ENCODE results near the gene SYNE2. TPM values are rescaled to one million over a fixed set of nuclear protein-coding genes. Genes with fewer than 3 reads are reported as not detected.

Gene SYNE2
- total and polyA plus RNA-seq, 2 of the 8 experiments (the other 6 are each of a cell fraction or from before 2014, with no cell fraction given) = 32.6 to 46.1 TPM

GRCh38 chr14:63933110-63933509, 80.3 kb downstream of the SYNE2 start:
- TF ChIP-seq ASH2L (IDR thresholded peaks at IDR 0.05; ENCODE audit: low read length) (no peak), SP1 (IDR thresholded peaks at IDR 0.05; ENCODE audit: low read depth, low read length) (no peak), SP2 (IDR thresholded peaks at IDR 0.05; ENCODE audit: low read length) (no peak), KDM1A (IDR thresholded peaks at IDR 0.05; ENCODE audit: borderline replicate concordance, low read length) (no peak), CTBP2 (IDR thresholded peaks at IDR 0.05; ENCODE audit: borderline replicate concordance, insufficient read depth, insufficient read length, low read length) (no peak), NRF1 (IDR thresholded peaks at IDR 0.05; ENCODE audit: low read depth, low read length) (no peak), TAF7 (optimal IDR thresholded peaks at IDR 0.05; ENCODE audit: borderline replicate concordance, low read depth, low read length) (no peak), BACH1 (IDR thresholded peaks at IDR 0.05; ENCODE audit: low read length) (no peak)
- TF ChIP-seq, protein P1, sequence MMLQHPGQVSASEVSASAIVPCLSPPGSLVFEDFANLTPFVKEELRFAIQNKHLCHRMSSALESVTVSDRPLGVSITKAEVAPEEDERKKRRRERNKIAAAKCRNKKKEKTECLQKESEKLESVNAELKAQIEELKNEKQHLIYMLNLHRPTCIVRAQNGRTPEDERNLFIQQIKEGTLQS (IDR thresholded peaks at IDR 0.05; ENCODE audit: insufficient read depth, low read depth, low read length) = no peak
- no peaks in the 10 kb centered on the region for H4K20me1 ChIP-seq (replicated peaks in 1 of 2; ENCODE audit: control insufficient read depth in 1 of 2, insufficient read depth in 2 of 2, low read length in 2 of 2)
- FAIRE-seq (no peak), DNase-seq (ENCODE audit: low read depth in 1 of 2, low spot score in 2 of 2) (no peak)
- no peak overlapping the region for H4K5ac ChIP-seq (ENCODE audit: insufficient read length, low read depth, low read length)
- H2BK20ac ChIP-seq (ENCODE audit: low read length) = no peak overlapping the region
- H3K4me1 ChIP-seq (replicated peaks in 1 of 4; ENCODE audit: control insufficient read depth in 3 of 4, insufficient read depth in 4 of 4, low read length in 3 of 4) = peaks cover 0 to 4% (median 1%) of the 10 kb centered on the region in 4 experiments; a peak in 2 of 7 replicates
- H3K27ac ChIP-seq (ENCODE audit: low read depth, low read length) = no peak overlapping the region
- no peaks in the 10 kb centered on the region for H3K36me3 ChIP-seq (ENCODE audit: control insufficient read depth in 2 of 4, insufficient read depth in 4 of 4, low read length in 3 of 4)
- no peak overlapping the region for H3K18ac ChIP-seq (ENCODE audit: extremely low read depth, low read length)
- no peak overlapping the region for H4K91ac ChIP-seq (replicated peaks; ENCODE audit: insufficient read length, low read length)
- no peak overlapping the region for H3K14ac ChIP-seq (ENCODE audit: insufficient read length)
- H3K56ac ChIP-seq (replicated peaks; ENCODE audit: insufficient read length, low read depth, low read length) = no peak overlapping the region
- H3K4me3 ChIP-seq (ENCODE audit: extremely low read depth in 1 of 4, insufficient read depth in 2 of 4, low read depth in 3 of 4, low read length in 4 of 4) = no peak overlapping the region; a peak in 1 of 8 replicates
- no peak overlapping the region for H3K23ac ChIP-seq (ENCODE audit: insufficient read length)
- no peaks in the 10 kb centered on the region for H3K27me3 ChIP-seq (replicated peaks in 1 of 4; ENCODE audit: control insufficient read depth in 3 of 4, extremely low read depth in 1 of 4, insufficient read depth in 3 of 4, low read length in 3 of 4)
- no peak overlapping the region for H4K8ac ChIP-seq (ENCODE audit: extremely low read depth, insufficient read depth, low read length)
- no peaks in the 10 kb centered on the region; a peak in 2 of 4 replicates for H3K79me2 ChIP-seq (ENCODE audit: control insufficient read depth in 1 of 2, insufficient read depth in 2 of 2, low read length in 2 of 2)
- ChIA-PET POLR2A (ENCODE audit: partially characterized antibody) (interaction anchor here (1.0 to 1.2 kb wide), 2 partner anchors 39 to 70 kb away, joined by 3 read pairs; no protein-coding TSS in a partner anchor), CTCF (ENCODE audit: partially characterized antibody) (interaction anchor here (0.8 kb wide), 1 partner anchor 64 kb away, joined by 3 read pairs; no protein-coding TSS in a partner anchor)
- H2BK12ac ChIP-seq (ENCODE audit: low read depth, low read length) = no peak overlapping the region
- H3K9ac ChIP-seq (replicated peaks in 1 of 4; ENCODE audit: extremely low read depth in 1 of 4, low read depth in 3 of 4, low read length in 3 of 4) = no peak overlapping the region
- H3K4ac ChIP-seq (replicated peaks; ENCODE audit: insufficient read length, low read depth, low read length) = no peak overlapping the region
- peaks cover 3% of the 10 kb centered on the region; the same call in 1 of the 2 replicates for H3K23me2 ChIP-seq (ENCODE audit: low read depth, low read length)
- H2AK5ac ChIP-seq (ENCODE audit: low read depth, low read length) = no peak overlapping the region
- no peak overlapping the region for H2BK120ac ChIP-seq (replicated peaks; ENCODE audit: low read depth, low read length)
- 86% methylated on average over 3 of the region's 3 CpGs; no CpG with 5 or more reads in 1 of the 2 experiments for WGBS, 2 experiments (ENCODE audit: extremely low coverage in 1 of 2, insufficient coverage in 1 of 2, insufficient read length in 1 of 2, insufficient replicate concordance in 2 of 2, low coverage in 1 of 2, low lambda C conversion rate in 2 of 2, missing lambda C conversion rate in 1 of 2)
- no peaks in the 10 kb centered on the region; the same call in 1 of the 2 replicates for H3K79me1 ChIP-seq (ENCODE audit: low read depth, low read length)
- no peak overlapping the region for H2BK5ac ChIP-seq (ENCODE audit: low read depth, low read length)
- no peak overlapping the region for H2BK15ac ChIP-seq (ENCODE audit: low read length)
- H3K9me3 ChIP-seq (ENCODE audit: insufficient read depth in 2 of 2, low read depth in 1 of 2, low read length in 1 of 2) = no peaks in the 10 kb centered on the region
- H2AFZ ChIP-seq (ENCODE audit: low read length) = no peak overlapping the region
- H3K4me2 ChIP-seq (ENCODE audit: insufficient read depth in 1 of 2, low read depth in 2 of 2, low read length in 2 of 2) = peak overlapping the region in 1 of 2 experiments; percentile 19; a peak in 1 of 4 replicates

Measured in H1 (cell line).